ENCODE results near the gene PTOV1. TPM values are rescaled to one million over a fixed set of nuclear protein-coding genes. Genes with fewer than 3 reads are reported as not detected.

Gene PTOV1
- total and polyA plus RNA-seq, 2 of the 8 experiments (the other 6 are each of a cell fraction or from before 2014, with no cell fraction given) = 147 to 251 TPM

DNA sequence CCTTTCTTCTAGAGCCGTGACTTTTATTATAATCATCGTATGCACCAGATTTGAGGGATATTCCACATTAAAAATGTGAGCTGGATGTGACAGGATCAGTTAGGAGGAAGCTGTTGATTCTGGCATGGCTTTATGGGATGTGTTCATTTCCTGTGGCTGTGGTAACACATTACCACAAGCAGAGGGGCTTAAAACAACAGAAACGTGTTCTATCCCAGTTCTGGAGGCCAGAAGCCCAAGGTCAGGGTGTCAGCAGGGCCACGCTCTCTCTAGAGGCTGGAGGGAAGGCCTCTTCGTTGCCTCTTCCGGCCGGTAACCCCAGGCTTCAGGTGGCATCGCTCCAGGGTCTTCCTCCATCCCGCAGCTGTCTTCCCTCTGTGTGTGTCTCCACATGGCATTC lies 18.4 kb upstream of the PTOV1 start (continued):
- TF ChIP-seq CHD7 (IDR thresholded peaks at IDR 0.05; ENCODE audit: insufficient replicate concordance, low read length) (no peak), CBX5 (IDR thresholded peaks at IDR 0.05; ENCODE audit: low read depth, low read length) (no peak), KDM5A (IDR thresholded peaks at IDR 0.05; ENCODE audit: low read length) (no peak), POLR2A (IDR thresholded peaks at IDR 0.05; ENCODE audit: control extremely low read depth in 1 of 2, low read depth in 2 of 2, low read length in 2 of 2) (no peak), TEAD4 (IDR thresholded peaks at IDR 0.05; ENCODE audit: low read depth, low read length) (no peak), HDAC6 (IDR thresholded peaks at IDR 0.05; ENCODE audit: low read depth, low read length) (no peak), MAFK (IDR thresholded peaks at IDR 0.05; ENCODE audit: low read depth, low read length) (no peak), CEBPB (IDR thresholded peaks at IDR 0.05; ENCODE audit: low read depth, low read length) (no peak), TAF7 (optimal IDR thresholded peaks at IDR 0.05; ENCODE audit: borderline replicate concordance, low read depth, low read length) (no peak), YY1 (IDR thresholded peaks at IDR 0.05; ENCODE audit: low read depth, low read length) (no peak), NANOG (IDR thresholded peaks at IDR 0.05; ENCODE audit: insufficient read depth, low read depth, low read length, poor library complexity, severe bottlenecking) (no peak), CREB1 (IDR thresholded peaks at IDR 0.05) (no peak), JUN (IDR thresholded peaks at IDR 0.05; ENCODE audit: low read depth, low read length) (no peak), SP4 (IDR thresholded peaks at IDR 0.05; ENCODE audit: low read length) (no peak)

All from H1 (cell line).